HepG2 (cell line): Measurements from ENCODE around the gene ADAT3. TPM values are rescaled to one million over a fixed set of nuclear protein-coding genes. Genes with fewer than 3 reads are reported as not detected.

Experiments used
- CBX5 ChIP-seq: sonication (generic); formaldehyde crosslinking; IDR thresholded peaks from 2 replicates; pipeline ENCODE4 v1.4.0; 2020; ENCODE audit warnings: missing genetic modification reagents, borderline replicate concordance
- HDAC2 ChIP-seq: sonication (generic); formaldehyde crosslinking; IDR thresholded peaks from 2 replicates; pipeline ENCODE4 v1.4.0; 2020; ENCODE audit warnings: missing genetic modification reagents
- LRRFIP1 ChIP-seq: sonication (generic); formaldehyde crosslinking; conservative IDR thresholded peaks from 2 replicates; pipeline ENCODE4 v1.4.0; 2020; ENCODE audit warnings: missing genetic modification reagents
- MIER3 ChIP-seq: IDR thresholded peaks from 2 replicates; pipeline ENCODE4 v1.6.1; 2016; ENCODE audit warnings: missing compliant biosample characterization, borderline replicate concordance
- NCOA5 ChIP-seq: sonication (generic); formaldehyde crosslinking; IDR thresholded peaks from 2 replicates; pipeline ENCODE4 v1.4.0; 2020; ENCODE audit warnings: missing genetic modification reagents
- SOX13 ChIP-seq, 3 experiments: fragments of 450-650 bp in 1 of 3; sonication (generic) in 1 of 3; formaldehyde crosslinking in 1 of 3; IDR thresholded peaks in 2 of 3; conservative IDR thresholded peaks in 1 of 3; 2 replicates each; pipeline versions ENCODE4 v1.5.0 to v1.6.1; 2016 to 2020; ENCODE audit warnings: antibody characterized with exemption in 1 of 3, mild to moderate bottlenecking in 1 of 3, missing compliant biosample characterization in 1 of 3, missing genetic modification reagents in 1 of 3, moderate library complexity in 1 of 3
- TBX2 ChIP-seq: sonication (generic); formaldehyde crosslinking; IDR thresholded peaks from 2 replicates; pipeline ENCODE4 v1.5.0; 2020; ENCODE audit warnings: missing genetic modification reagents, mild to moderate bottlenecking, borderline replicate concordance
- ZNF142 ChIP-seq: sonication (generic); formaldehyde crosslinking; IDR thresholded peaks from 2 replicates; pipeline ENCODE4 v1.4.0; 2020; ENCODE audit warnings: missing genetic modification reagents
- ZNF274 ChIP-seq: sonication (generic); formaldehyde crosslinking; IDR thresholded peaks from 2 replicates; pipeline ENCODE4 v1.5.1; 2020; ENCODE audit warnings: mild to moderate bottlenecking, missing genetic modification reagents
- ZNF547 ChIP-seq: sonication (generic); formaldehyde crosslinking; IDR thresholded peaks from 2 replicates; pipeline ENCODE4 v1.5.1; 2020; ENCODE audit warnings: mild to moderate bottlenecking, missing genetic modification reagents
- ZNF687 ChIP-seq: sonication (generic); formaldehyde crosslinking; IDR thresholded peaks from 2 replicates; pipeline ENCODE4 v1.5.1; 2020; ENCODE audit warnings: mild to moderate bottlenecking, missing genetic modification reagents, moderate library complexity
- ZSCAN25 ChIP-seq: sonication (generic); formaldehyde crosslinking; IDR thresholded peaks from 2 replicates; pipeline ENCODE4 v1.8.0; 2022; ENCODE audit warnings: mild to moderate bottlenecking, missing genetic modification reagents
- ZXDC ChIP-seq: sonication (generic); formaldehyde crosslinking; IDR thresholded peaks from 2 replicates; pipeline ENCODE4 v1.5.0; 2020; ENCODE audit warnings: mild to moderate bottlenecking, missing genetic modification reagents
- polyA plus RNA-seq, 8 experiments: library from polyadenylated mRNA; depleted of rRNA in 3 of 8; stranded (reverse) in 7 of 8; unstranded in 1 of 8; fragments of >200 nt; fragmentation: Illumina TruSeq in 4 of 8; extraction: Trizol in 4 of 8; gene quantifications; 2 replicates each; pipeline versions ENCODE4 v1.2.1 to v1.2.3, GENCODE V29; 2011 to 2016; ENCODE audit warnings: low read depth in 4 of 8, missing spikeins in 1 of 8, mixed read lengths in 1 of 8; ENCODE audit not compliant: insufficient read depth in 1 of 8
- total RNA-seq, 5 experiments: library from RNA; depleted of rRNA; stranded (reverse); fragments of >200 nt; fragmentation: Illumina TruSeq; extraction: Trizol; gene quantifications; 2 replicates each; pipeline ENCODE4 v1.2.3, GENCODE V29; 2016; ENCODE audit warnings: low read depth in 1 of 5

The ADAT3 gene
- total and polyA plus RNA-seq, 2 of the 13 experiments (the other 11 are each of a cell fraction or from before 2014, with no cell fraction given) = 0.95 to 3.5 TPM

GRCh38 chr19:1901940-1902404, 3.2 kb upstream of the ADAT3 start (continued):
- TF ChIP-seq ZNF274 (CRISPR knock-in tag) (no peak), ZNF142 (CRISPR knock-in tag) (peak; percentile 86), ZSCAN25 (CRISPR knock-in tag) (peak; percentile 63; the same call in 1 of the 2 replicates), LRRFIP1 (CRISPR knock-in tag) (no peak), MIER3 (CRISPR knock-in tag) (peak; percentile 28; the same call in 1 of the 2 replicates), SOX13 (IDR thresholded peaks at IDR 0.05) (no peak), SOX13 (CRISPR knock-in tag; conservative IDR thresholded peaks at IDR 0.05 in 1 of 2, IDR thresholded peaks at IDR 0.05 in 1 of 2) (peak in 1 of 2 experiments; percentile 16; a peak in 1 of 4 replicates), TBX2 (CRISPR knock-in tag) (peak; percentile 59), ZXDC (CRISPR knock-in tag) (0 out of 2 replicates have a peak, but pooled peaks have one; percentile 22), NCOA5 (CRISPR knock-in tag) (no peak), ZNF547 (CRISPR knock-in tag) (peak; percentile 23; the same call in 1 of the 2 replicates), ZNF687 (CRISPR knock-in tag) (peak; percentile 57), CBX5 (CRISPR knock-in tag) (peak; percentile 65; the same call in 1 of the 2 replicates), HDAC2 (peak; percentile 50; the same call in 1 of the 2 replicates)
